Type B pancreatic cell (in vitro differentiated cells): ENCODE measurements around the gene TAF1. TPM values are rescaled to one million over a fixed set of nuclear protein-coding genes. Genes with fewer than 3 reads are reported as not detected.
A peak's percentile ranks its signal among the peaks of the same experiment; 100 is the strongest.
"Not testable (repeated sequence)": the region's sequence is repeated elsewhere in the genome, so short reads cannot be mapped to it uniquely, and the experiment has no call there.

Source experiments
- DNase-seq: peaks from one replicate; pipeline ENCODE4 v3.0.0; 2021; ENCODE audit warnings: mixed read lengths; ENCODE audit not compliant: unreplicated experiment; ENCODE audit errors: extremely low spot score
- H3K27ac Mint-ChIP-seq: 2 replicates; pipeline ENCODE4 v1.8.0; 2021; ENCODE audit warnings: mild to moderate bottlenecking, mixed read lengths
- H3K27me3 Mint-ChIP-seq: 2 replicates; pipeline ENCODE4 v1.8.0; 2021; ENCODE audit warnings: mixed read lengths
- H3K36me3 Mint-ChIP-seq: 2 replicates; pipeline ENCODE4 v1.8.0; 2021; ENCODE audit warnings: mixed read lengths
- H3K4me1 Mint-ChIP-seq: one replicate; pipeline ENCODE4 v1.8.0; 2021; ENCODE audit warnings: mixed read lengths; ENCODE audit not compliant: unreplicated experiment
- H3K4me3 Mint-ChIP-seq: 2 replicates; pipeline ENCODE4 v1.8.0; 2021; ENCODE audit warnings: mild to moderate bottlenecking, mixed read lengths
- H3K9me3 Mint-ChIP-seq: 2 replicates; pipeline ENCODE4 v1.8.0; 2021; ENCODE audit warnings: mixed read lengths
- long read RNA-seq: library from polyadenylated mRNA; unstranded; transcript quantifications from one replicate; pipeline ENCODE4 v2.0.0, GENCODE V29; 2020
- total RNA-seq: library from RNA; stranded (reverse); gene quantifications from 2 replicates; pipeline ENCODE4 v1.2.1, GENCODE V29; 2021; ENCODE audit warnings: low replicate concordance
- TF ChIP-seq, protein P1 (sequence below): fragments of 200-600 bp; sonication (generic); conservative IDR thresholded peaks from 2 replicates; pipeline ENCODE4 v1.5.0; 2021; ENCODE audit warnings: antibody characterized with exemption, mild to moderate bottlenecking

The TAF1 gene
- 27.9 and 34.8 TPM in 2 replicates for total RNA-seq
- long read RNA-seq, partial matches to known transcripts, result 4 of 6 reads
- long read RNA-seq, other reads (novel, unspliced or antisense), result 2 of 6 reads

DNA sequence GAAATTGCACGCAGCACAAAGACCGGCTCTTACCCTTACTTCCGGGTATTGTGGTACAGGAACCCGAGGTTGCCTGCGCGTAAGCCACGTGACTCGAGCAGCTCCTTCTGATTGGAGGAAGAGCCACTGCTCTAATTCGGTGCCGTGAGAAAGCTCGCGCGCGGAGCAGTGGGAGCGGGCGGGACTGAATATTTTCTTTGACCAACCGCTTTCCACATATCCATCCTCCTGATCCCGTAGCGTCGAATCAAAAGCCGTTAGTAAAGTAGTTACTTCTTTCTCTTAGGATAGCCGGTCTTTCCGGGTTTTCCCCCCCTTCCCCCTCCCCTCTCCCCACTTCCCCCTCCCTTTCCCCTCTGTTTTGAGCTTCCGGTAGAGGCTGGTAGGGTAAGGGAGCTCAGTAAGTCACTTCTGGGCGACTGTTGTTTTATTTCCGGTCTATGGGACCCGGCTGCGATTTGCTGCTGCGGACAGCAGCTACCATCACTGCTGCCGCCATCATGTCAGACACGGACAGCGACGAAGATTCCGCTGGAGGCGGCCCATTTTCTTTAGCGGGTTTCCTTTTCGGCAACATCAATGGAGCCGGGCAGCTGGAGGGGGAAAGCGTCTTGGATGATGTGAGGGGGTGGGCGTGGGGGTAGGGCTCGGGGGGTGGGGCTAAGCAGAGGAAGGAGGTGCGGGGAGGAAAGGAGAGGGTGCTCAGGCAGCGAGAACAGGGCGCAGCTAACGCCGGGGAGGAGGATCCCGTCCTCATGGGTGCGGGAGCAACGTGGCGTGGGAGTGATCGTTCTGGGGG, at the start of gene TAF1:
TAF1 (plus strand) TSS at position 483 of the 799 bp plus-strand sequence; CDS start at position 501, 18 bp downstream.
- H3K36me3 Mint-ChIP-seq, result peaks cover 9% of the 10 kb centered on the region
- no peaks in the 10 kb centered on the region for H3K27me3 Mint-ChIP-seq
- peak within 1 kb of the TSS; percentile 97 for H3K27ac Mint-ChIP-seq
- TF ChIP-seq, protein P1, sequence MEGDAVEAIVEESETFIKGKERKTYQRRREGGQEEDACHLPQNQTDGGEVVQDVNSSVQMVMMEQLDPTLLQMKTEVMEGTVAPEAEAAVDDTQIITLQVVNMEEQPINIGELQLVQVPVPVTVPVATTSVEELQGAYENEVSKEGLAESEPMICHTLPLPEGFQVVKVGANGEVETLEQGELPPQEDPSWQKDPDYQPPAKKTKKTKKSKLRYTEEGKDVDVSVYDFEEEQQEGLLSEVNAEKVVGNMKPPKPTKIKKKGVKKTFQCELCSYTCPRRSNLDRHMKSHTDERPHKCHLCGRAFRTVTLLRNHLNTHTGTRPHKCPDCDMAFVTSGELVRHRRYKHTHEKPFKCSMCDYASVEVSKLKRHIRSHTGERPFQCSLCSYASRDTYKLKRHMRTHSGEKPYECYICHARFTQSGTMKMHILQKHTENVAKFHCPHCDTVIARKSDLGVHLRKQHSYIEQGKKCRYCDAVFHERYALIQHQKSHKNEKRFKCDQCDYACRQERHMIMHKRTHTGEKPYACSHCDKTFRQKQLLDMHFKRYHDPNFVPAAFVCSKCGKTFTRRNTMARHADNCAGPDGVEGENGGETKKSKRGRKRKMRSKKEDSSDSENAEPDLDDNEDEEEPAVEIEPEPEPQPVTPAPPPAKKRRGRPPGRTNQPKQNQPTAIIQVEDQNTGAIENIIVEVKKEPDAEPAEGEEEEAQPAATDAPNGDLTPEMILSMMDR, result no peak
- H3K4me1 Mint-ChIP-seq, result peaks cover 4% of the 10 kb centered on the region
- peak; percentile 86 for DNase-seq
- peak within 1 kb of the TSS; percentile 99 for H3K4me3 Mint-ChIP-seq
- no peaks in the 10 kb centered on the region for H3K9me3 Mint-ChIP-seq

DNA sequence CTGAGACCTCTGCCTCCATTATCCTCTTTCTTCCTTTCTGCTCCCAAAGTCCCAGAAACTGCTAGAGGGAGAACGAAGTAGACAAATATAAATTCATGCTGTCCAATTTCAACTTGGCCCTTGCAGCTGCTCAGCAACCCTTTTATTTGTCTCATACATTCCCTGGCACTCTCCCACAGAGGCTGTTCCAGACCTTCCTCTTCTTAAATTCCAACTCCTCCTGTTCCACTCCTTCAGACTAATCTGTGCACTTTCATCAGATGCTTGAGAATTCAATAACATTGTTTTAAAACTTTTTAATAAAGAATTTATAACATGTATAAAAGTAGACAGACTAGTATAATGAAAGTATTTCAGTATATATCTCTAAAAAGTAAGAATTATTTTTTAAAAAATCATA, 49.2 kb upstream of the TAF1 start:
- H3K27ac Mint-ChIP-seq, H3K4me1 Mint-ChIP-seq, H3K9me3 Mint-ChIP-seq, H3K27me3 Mint-ChIP-seq, DNase-seq, H3K36me3 Mint-ChIP-seq, H3K4me3 Mint-ChIP-seq: not testable (repeated sequence)

GRCh38 chrX:71320126-71320525, 46.0 kb upstream of the TAF1 start:
- Mint-ChIP-seq H3K27me3 (no peaks in the 10 kb centered on the region), H3K4me3 (no peak overlapping the region), H3K4me1 (no peaks in the 10 kb centered on the region), H3K9me3 (no peaks in the 10 kb centered on the region), H3K36me3 (peaks cover 11% of the 10 kb centered on the region), H3K27ac (no peak overlapping the region)
- TF ChIP-seq, protein P1, result no peak
- no peak for DNase-seq

DNA sequence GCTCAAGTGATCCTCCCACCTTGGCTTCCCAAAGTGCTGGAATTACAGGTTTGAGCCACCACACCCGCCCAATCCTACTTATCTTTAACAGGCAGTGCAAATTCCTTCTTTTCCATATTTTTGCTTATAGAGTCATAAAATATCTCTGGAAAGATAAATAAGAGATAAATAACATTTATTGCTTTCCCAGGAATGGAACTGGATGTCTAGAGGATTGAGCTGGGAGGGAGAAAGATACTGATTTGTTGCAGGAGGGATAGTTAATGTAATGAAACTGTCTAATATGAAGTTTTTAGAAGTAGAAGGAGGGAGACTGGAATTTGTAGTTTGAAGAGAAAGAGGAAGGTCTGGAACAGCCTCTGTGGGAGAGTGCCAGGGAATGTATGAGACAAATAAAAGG, 44.4 kb upstream of the TAF1 start:
- Mint-ChIP-seq H3K4me3 (no peak overlapping the region), H3K9me3 (no peaks in the 10 kb centered on the region), H3K27ac (no peak overlapping the region), H3K36me3 (peaks cover 13% of the 10 kb centered on the region), H3K4me1 (no peaks in the 10 kb centered on the region), H3K27me3 (no peaks in the 10 kb centered on the region)
- TF ChIP-seq, protein P1, result no peak
- DNase-seq, result no peak

DNA sequence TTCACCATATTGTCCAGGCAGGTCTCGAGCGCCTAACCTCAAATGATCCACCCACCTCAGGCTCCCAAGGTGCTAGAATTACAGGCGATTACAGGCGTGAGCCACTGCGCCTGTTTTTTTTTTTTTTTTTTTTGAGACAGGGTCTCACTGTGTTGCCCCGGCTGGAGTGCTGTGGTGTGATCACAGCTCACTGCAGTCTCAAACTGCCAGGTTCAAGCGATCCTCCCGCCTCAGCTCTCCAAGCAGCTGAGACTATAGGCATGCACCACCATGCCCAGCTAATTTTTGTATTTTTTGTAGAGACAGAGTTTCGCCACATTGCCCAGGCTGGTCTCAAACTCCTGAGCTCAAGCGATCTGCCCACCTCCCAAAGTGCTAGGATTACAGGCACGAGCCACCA, 41.7 kb upstream of the TAF1 start:
- not testable (repeated sequence) for DNase-seq, H3K27ac Mint-ChIP-seq, H3K27me3 Mint-ChIP-seq

DNA sequence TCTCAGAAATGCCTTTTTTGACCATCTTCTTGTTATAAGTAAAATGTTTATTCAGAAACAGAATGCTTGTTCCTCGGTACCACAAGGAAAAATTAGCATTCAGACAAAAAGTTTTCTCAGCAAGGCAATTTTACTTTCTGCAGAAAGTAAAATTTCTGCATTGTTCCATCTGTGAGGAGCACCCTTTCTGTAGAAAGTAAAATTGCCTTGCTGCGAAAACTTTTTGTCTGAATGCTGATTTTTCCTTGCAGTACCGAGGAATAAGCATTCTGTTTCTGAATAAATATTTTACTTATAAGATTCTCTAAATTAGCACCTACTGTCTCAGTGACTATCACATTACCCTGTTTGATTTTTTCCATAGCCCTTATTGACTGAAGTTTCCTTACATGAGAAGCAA, 39.8 kb upstream of the TAF1 start:
- Mint-ChIP-seq H3K9me3 (no peaks in the 10 kb centered on the region), H3K27me3 (no peaks in the 10 kb centered on the region), H3K36me3 (peaks cover 12% of the 10 kb centered on the region), H3K27ac (no peak overlapping the region), H3K4me1 (no peaks in the 10 kb centered on the region), H3K4me3 (no peak overlapping the region)
- DNase-seq, result no peak
- TF ChIP-seq, protein P1, result no peak

More for the DNA sequence above, 41.7 kb upstream of the TAF1 start:
- H3K9me3 Mint-ChIP-seq, H3K4me3 Mint-ChIP-seq, H3K4me1 Mint-ChIP-seq: not testable (repeated sequence)
- H3K36me3 Mint-ChIP-seq, result peaks cover 15% of the 10 kb centered on the region

DNA sequence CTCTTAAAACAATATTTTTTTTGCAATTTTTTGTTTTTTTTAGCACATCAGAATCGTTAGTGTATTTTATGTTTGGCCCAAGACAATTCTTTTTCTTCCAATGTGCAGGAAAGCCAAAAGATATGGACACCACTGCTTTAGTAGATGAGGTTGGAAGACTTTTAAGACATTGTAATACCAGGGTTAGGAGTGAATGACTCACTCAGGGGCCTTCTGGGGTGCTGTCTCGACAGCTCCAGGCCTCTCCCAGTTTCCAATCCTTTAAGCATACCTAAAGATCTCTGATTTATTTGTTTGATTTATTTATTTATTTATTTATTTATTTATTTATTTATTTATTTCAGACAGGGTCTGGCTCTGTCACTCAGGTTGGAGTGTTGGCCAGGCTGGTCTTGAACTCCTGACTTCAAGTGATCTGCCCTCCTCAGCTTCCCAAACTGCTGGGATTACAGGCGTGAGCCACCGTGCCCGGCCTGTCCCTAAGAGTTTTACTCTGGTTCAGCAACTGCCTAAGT, 16.9 kb upstream of the TAF1 start:
- not testable (repeated sequence) for H3K36me3 Mint-ChIP-seq, H3K9me3 Mint-ChIP-seq, H3K27me3 Mint-ChIP-seq, DNase-seq, H3K4me3 Mint-ChIP-seq, H3K4me1 Mint-ChIP-seq, H3K27ac Mint-ChIP-seq

DNA sequence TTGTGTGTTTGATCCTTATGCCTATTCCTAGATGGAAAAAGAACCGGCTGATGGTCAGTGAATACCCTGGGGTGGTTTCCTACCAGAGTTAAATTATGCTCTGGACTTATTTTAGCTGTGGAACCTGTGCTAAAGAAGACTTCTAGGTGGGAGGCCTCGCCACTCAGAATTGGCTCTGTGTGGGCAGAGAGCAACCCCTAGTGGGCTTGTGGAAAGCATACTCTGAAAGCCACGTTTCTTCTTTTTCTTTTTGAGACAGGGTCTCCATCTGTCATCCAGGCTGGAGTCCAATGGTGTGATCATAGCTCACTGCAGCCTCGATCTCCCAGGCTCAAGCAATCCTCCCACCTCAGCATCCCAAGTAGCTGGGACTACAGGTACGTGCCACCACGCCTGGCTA, 16.3 kb upstream of the TAF1 start:
- H3K4me1 Mint-ChIP-seq, H3K27me3 Mint-ChIP-seq, H3K36me3 Mint-ChIP-seq, H3K9me3 Mint-ChIP-seq, H3K27ac Mint-ChIP-seq, H3K4me3 Mint-ChIP-seq, DNase-seq: not testable (repeated sequence)

- not testable (repeated sequence) for H3K36me3 Mint-ChIP-seq, H3K9me3 Mint-ChIP-seq, H3K4me3 Mint-ChIP-seq, H3K27ac Mint-ChIP-seq, H3K27me3 Mint-ChIP-seq, H3K4me1 Mint-ChIP-seq, DNase-seq
Observed at GRCh38 chrX:71352439-71352838, 13.7 kb upstream of the TAF1 start.
